A673 (cell line): ENCODE data around the gene XRCC6. TPM values are rescaled to one million over a fixed set of nuclear protein-coding genes. Genes with fewer than 3 reads are reported as not detected.

Source experiments
- BruUV-seq: library from RNA; stranded (reverse); fragments of 400-500 nt; replicated peaks from 2 replicates; lab custom pipeline; 2021; lab: Mats Ljungman, UMichigan
- CTCF ChIA-PET: fragments of 300-600 bp; sonication (Branson Sonifier 250); formaldehyde crosslinking; loops from one replicate; lab custom pipeline; 2022; ENCODE audit warnings: antibody characterized with exemption; lab: Charles Lee
- POLR2A ChIA-PET: fragments of 300-600 bp; sonication (Branson Sonifier 250); formaldehyde crosslinking; loops from one replicate; lab custom pipeline; 2022; ENCODE audit warnings: antibody characterized with exemption; ENCODE audit not compliant: low non-redundant PET; lab: Charles Lee
- DNase-seq: peaks from one replicate; pipeline ENCODE4 v3.0.0-alpha.2; 2015; ENCODE audit warnings: low spot score
- H3K27ac ChIP-seq: fragments of 200-600 bp; sonication (generic); 2 replicates; pipeline ENCODE4 v1.5.1; 2016; ENCODE audit warnings: mixed run types, low read depth, mild to moderate bottlenecking, mixed read lengths, antibody characterized with exemption, low read length; ENCODE audit not compliant: poor library complexity, severe bottlenecking
- H3K27me3 ChIP-seq: fragments of 200-600 bp; sonication (generic); replicated peaks from 2 replicates; pipeline ENCODE4 v1.6.1; 2017; ENCODE audit warnings: mixed run types, low read depth, mild to moderate bottlenecking, mixed read lengths, antibody characterized with exemption, low read length; ENCODE audit not compliant: insufficient read depth, poor library complexity
- H3K36me3 ChIP-seq: fragments of 200-600 bp; sonication (generic); 2 replicates; pipeline ENCODE4 v1.6.1; 2016; ENCODE audit warnings: mixed run types, mild to moderate bottlenecking, mixed read lengths, antibody characterized with exemption, low read length; ENCODE audit not compliant: insufficient read depth, poor library complexity, severe bottlenecking
- H3K4me1 ChIP-seq: fragments of 200-600 bp; sonication (generic); 2 replicates; pipeline ENCODE4 v1.6.1; 2017; ENCODE audit warnings: mixed run types, mild to moderate bottlenecking, mixed read lengths, antibody characterized with exemption, low read length; ENCODE audit not compliant: insufficient read depth, poor library complexity, severe bottlenecking
- H3K4me3 ChIP-seq: fragments of 200-600 bp; sonication (generic); 2 replicates; pipeline ENCODE4 v1.5.1; 2016; ENCODE audit warnings: low read depth, mixed run types, mild to moderate bottlenecking, mixed read lengths, low read length; ENCODE audit not compliant: poor library complexity, severe bottlenecking
- H3K9me3 ChIP-seq: fragments of 200-600 bp; sonication (generic); 2 replicates; pipeline ENCODE4 v1.6.1; 2016; ENCODE audit warnings: mixed run types, low read depth, mild to moderate bottlenecking, mixed read lengths, antibody characterized with exemption, low read length; ENCODE audit not compliant: poor library complexity, severe bottlenecking
- CTCF ChIP-seq: fragments of 300-800, 200-600 bp; sonication (generic); conservative IDR thresholded peaks from 2 replicates; pipeline ENCODE4 v1.5.1; 2017; ENCODE audit warnings: low read depth, mild to moderate bottlenecking, antibody characterized with exemption, low read length, moderate library complexity, mixed read lengths
- EZH2 ChIP-seq: fragments of 200-600 bp; sonication (generic); IDR thresholded peaks from 2 replicates; pipeline ENCODE4 v1.6.1; 2017; ENCODE audit warnings: borderline replicate concordance, low read depth, mild to moderate bottlenecking, mixed read lengths, antibody characterized with exemption, low read length; ENCODE audit not compliant: poor library complexity, severe bottlenecking
- intact Hi-C: fragments of 100-400 bp; cut with micrococcal nuclease; formaldehyde crosslinking; loops from one replicate; pipeline ENCODE4 v1.10.0; 2022; ENCODE audit not compliant: unreplicated experiment
- total RNA-seq: library from RNA; stranded (reverse); gene quantifications from 2 replicates; pipeline ENCODE4 v1.2.3, GENCODE V29; 2021

The XRCC6 gene
- total RNA-seq, 1 experiment from 2014 or later, result 558 TPM

- H3K9me3 ChIP-seq, result no peaks in the 10 kb centered on the region
- H3K4me1 ChIP-seq, result peaks cover 19% of the 10 kb centered on the region
- TF ChIP-seq CTCF (no peak), EZH2 (no peak)
- no TSS peak for BruUV-seq
- peak overlapping the region; percentile 98 for H3K27ac ChIP-seq
- peak overlapping the region; percentile 88 for H3K4me3 ChIP-seq
- peak; percentile 42 for DNase-seq
- ChIA-PET CTCF (no interaction called here), POLR2A (interaction anchor here (0.6 kb wide), 1 partner anchor 299 kb away, joined by 3 read pairs; no protein-coding TSS in a partner anchor)
- intact Hi-C loops, result no loop called here
- peaks cover 27% of the 10 kb centered on the region for H3K36me3 ChIP-seq
- no peaks in the 10 kb centered on the region for H3K27me3 ChIP-seq
Observed at GRCh38 chr22:41619979-41620588, 1.0 kb upstream of the XRCC6 start.

GRCh38 chr22:41620589-41621098 lies 451 bp upstream of the XRCC6 start, which contains the start of gene DESI1:
Gene DESI1, minus strand, starts transcription at chr22:41621043. Its CDS starts 204 bp downstream, at chr22:41620839.
- Histone ChIP-seq H3K9me3 (no peaks in the 10 kb centered on the region), H3K4me3 (peak within 1 kb of the TSS; percentile 88), H3K27ac (peak within 1 kb of the TSS; percentile 98), H3K27me3 (no peaks in the 10 kb centered on the region), H3K4me1 (peaks cover 19% of the 10 kb centered on the region), H3K36me3 (peaks cover 33% of the 10 kb centered on the region)
- ChIA-PET CTCF (interaction anchor here (0.6 to 1.0 kb wide), 2 partner anchors 46 to 77 kb away, joined by 3 to 4 read pairs; partner anchors contain the start of gene POLR3H), POLR2A (interaction anchor here (0.6 kb wide), 2 partner anchors 31 to 300 kb away, joined by 3 to 4 read pairs; partner anchors contain the start of gene PMM1)
- peak; percentile 28 for DNase-seq
- no TSS peak for BruUV-seq
- intact Hi-C loops, result no loop called here
- no peak for TF ChIP-seq CTCF
- no peak for TF ChIP-seq EZH2

- Histone ChIP-seq H3K9me3 (no peaks in the 10 kb centered on the region), H3K27me3 (no peaks in the 10 kb centered on the region), H3K4me1 (peaks cover 19% of the 10 kb centered on the region), H3K27ac (peak overlapping the region; percentile 98), H3K4me3 (peak overlapping the region; percentile 88), H3K36me3 (peaks cover 41% of the 10 kb centered on the region)
- intact Hi-C loops, result no loop called here
- ChIA-PET POLR2A (interaction anchor here (0.9 kb wide), 1 partner anchor 175 kb away, joined by 3 read pairs; the partner anchor contains the start of gene TOB2), CTCF (no interaction called here)
- no TSS peak for BruUV-seq
- no peak for DNase-seq
- TF ChIP-seq EZH2 (no peak), CTCF (no peak)
Observed at GRCh38 chr22:41621911-41622179, 750 bp downstream of the XRCC6 start.
